ENCODE measurements around the gene MICAL3.
"Not testable (repeated sequence)": the region's sequence is repeated elsewhere in the genome, so short reads cannot be mapped to it uniquely, and the experiment has no call there.

MICAL3 gene

DNA sequence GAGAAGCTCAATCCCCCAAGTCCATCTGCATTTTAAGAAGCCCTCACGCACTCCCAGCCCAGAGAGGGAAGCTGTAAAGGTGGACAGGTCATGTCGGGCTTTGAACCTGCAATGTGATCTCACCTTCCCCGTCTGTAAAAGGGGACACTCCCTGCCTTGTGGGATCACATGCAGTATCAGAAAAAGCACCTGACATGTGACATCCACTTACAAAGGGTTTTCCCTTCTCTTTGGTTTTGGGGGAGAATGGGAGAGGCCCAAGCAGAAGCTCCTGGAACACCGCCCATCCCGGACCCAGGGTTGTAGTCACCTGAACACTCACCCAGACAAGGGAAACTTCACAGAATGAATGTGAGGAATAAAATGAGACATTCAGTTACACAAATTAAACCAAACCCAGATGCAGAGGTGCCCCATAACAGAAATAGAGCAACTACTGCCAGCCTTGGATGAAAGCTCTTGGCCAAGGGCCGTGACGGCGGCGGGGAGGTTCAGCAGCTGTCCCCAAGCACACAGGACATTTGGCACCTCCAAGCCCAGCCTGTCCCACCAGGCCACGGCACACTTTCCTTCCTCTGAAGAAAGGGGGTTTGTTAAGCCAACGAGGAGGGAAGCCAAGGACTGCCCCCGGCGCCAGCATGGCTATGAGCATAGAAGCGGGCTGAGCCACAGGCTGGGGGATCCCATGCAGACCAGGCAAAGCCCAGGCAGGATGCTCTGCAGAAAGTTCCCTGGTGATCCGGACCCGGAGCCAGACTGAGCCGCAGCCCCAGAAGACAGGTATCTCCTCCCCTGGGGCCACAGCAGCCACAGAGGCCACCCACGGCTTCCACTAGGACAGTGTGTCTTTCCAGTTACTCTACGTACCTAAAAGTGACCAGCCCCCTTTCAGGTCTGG, 253.9 kb downstream of the MICAL3 start:
- DNase-seq (ENCODE audit: low read depth in 2 of 3, low spot score in 1 of 3): no peak

DNA sequence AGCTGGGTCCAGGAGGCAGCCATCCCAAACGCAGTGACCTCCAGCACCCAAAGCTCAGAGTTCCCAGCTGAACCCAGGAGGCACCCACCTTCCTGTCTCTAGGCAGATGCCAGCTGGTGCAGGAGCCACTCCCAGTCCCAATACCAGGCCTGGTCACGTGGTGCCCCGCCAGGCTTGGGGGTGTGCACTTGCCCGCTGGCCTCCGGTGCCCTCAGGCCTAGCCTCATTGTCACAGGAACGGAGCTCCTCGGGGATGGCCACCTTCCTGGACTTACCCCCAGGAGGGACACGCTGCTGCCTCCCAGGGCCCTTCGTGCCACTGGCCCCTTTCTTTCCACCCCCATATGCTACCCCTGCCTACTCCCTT, 254.7 kb downstream of the MICAL3 start:
- DNase-seq (ENCODE audit: low read depth in 2 of 3, low spot score in 1 of 3): no peak

DNA sequence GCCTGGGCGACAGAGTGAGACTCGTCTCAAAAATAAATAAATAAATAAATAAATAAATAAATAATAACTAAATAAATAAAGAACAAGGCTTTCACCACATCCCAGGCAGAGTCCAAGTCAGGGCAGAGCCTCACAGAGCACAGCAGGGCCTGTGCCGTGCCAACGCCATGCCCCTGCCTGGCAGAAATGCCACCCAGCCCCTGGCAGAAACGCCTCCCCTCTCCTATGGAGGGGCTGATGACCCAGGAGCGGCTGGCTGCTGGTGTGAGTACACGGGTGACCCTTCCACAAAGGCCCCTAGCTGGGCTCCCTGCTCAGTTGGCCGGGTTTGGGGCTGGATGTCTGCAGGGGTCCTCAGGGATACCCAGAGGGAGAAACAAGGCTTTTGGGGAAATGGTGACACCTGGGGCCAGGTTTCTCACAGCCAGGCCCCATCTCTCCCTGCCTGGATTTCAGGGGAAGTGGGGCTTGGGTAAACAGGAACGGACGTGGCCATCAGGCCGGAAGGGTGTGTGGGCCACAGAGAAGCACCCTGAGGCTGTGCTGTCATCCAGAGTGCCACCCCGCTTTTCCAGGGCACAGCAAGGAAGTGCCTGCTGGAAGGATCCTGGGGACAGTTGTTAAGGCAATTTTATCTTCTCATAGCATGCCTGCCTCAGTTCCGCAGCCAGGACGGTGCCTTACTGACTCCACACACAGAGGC, 255.2 kb downstream of the MICAL3 start:
- DNase-seq (ENCODE audit: low read depth in 2 of 3, low spot score in 1 of 3): no peak

DNA sequence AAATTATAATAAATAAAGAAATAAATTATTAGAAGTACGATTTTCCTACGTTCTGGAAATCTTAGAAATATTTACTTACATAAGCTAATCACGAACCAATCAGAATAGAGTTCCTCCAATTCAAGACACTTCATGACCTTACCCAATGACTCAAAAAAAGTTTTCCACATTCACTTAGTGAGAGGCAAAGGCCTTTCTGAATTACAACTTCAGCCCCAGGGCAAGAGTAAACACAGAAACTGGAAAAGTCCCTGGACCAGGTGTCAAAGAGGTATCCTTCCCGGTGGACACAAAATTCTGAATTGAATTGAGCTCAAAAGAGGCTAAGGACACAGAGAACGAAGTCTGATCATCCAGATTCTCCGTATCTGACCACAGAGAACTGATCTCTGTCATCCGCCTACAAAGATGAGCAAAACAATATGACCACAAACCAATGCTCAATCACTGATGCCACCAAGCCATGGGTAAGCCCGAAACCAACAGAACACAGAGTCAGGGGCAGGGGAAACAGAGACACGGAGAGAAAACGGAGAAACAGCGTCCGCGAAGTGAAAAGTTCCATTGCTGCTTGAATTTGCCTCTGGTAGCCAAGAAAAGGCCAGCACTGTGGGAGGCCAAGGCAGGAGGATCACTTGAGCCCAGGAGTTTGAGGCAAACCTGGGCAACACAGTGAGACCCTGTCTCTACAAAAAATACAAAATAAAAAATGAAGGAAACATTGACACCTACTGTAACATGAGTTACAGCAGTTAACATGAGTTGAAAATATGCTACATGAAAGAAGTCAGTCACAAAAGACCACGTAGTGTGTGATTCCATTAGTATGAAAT, 256.9 kb downstream of the MICAL3 start:
- peak; percentile 49 to 64 (median 59) for DNase-seq (ENCODE audit: low read depth in 2 of 3, low spot score in 1 of 3)

DNA sequence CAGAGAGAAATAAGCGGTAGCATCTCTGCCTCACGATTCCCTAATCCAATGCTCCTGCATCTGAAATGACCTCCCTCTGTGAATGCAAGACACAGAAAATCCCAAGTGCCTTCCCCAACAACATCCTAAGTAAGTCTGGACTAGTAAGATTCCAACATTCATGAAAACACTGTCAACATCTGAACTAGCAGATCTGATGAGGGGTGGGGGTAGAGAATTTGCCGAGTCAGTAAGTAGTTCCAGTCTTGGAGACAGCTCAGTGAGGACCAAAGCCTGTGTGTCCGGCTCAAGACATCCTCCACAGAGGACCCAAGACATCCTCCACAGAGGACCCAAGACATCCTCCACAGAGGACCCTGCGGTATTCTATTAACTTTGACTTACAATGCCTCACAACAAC, 259.5 kb downstream of the MICAL3 start:
- DNase-seq (ENCODE audit: low read depth in 2 of 3, low spot score in 1 of 3): not testable (repeated sequence)

DNA sequence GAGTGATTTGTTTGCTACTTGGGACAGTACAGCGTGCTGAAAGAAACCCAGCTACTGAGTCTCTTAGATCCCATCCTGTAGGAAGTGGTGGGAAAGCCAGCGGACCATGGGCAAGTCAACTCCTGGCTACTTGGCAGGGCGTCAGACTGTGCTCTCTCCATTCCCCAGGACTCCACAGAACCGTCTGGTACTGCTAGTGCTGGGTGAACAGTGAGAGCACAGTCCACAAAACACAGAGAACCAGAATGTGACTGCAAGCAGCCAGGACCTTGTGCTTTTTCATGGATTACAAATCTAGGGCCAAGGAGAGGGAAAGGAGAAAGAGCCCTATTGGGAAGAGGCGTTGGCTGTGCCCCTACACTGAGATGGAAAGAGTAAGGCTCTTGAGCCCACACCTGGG, 260.3 kb downstream of the MICAL3 start:
- DNase-seq (ENCODE audit: low read depth in 2 of 3, low spot score in 1 of 3): no peak

DNA sequence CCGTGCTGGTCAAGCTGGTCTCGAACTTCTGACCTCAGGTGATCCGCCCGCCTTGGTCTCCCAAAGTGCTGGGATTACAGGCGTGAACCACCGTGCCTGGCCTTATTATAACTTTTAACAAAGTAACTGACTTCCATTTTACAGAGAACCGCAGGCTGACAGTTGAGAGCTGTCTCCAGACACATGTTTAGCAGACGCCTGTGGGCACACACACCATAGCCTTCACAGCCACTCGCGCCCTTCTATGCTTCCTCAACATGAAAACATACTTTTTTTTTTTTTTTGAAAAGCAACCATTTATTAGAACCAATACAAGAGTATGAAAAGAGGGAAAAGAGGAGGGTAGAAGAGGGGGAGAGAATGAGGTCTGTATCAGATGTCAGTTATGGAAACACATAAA, 260.9 kb downstream of the MICAL3 start:
- DNase-seq (ENCODE audit: low read depth in 2 of 3, low spot score in 1 of 3): not testable (repeated sequence)

DNA sequence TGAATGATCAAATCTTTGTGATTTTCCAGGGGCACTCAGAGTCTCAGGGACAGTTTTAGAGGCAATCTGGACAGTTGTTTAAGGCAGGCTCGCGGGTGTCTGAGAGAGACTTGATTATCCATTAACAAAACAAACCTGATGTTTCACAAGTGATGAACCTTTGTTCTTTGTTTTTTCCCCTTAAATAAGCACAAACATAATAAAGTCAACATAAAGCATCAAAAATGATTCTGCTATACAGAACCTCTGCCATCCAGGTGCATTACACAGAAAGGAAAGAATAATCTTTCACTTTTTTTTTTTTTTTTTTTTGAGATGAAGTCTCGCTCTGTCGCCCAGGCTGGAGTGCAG, 263.2 kb downstream of the MICAL3 start:
- no peak for DNase-seq (ENCODE audit: low read depth in 2 of 3, low spot score in 1 of 3)

DNA sequence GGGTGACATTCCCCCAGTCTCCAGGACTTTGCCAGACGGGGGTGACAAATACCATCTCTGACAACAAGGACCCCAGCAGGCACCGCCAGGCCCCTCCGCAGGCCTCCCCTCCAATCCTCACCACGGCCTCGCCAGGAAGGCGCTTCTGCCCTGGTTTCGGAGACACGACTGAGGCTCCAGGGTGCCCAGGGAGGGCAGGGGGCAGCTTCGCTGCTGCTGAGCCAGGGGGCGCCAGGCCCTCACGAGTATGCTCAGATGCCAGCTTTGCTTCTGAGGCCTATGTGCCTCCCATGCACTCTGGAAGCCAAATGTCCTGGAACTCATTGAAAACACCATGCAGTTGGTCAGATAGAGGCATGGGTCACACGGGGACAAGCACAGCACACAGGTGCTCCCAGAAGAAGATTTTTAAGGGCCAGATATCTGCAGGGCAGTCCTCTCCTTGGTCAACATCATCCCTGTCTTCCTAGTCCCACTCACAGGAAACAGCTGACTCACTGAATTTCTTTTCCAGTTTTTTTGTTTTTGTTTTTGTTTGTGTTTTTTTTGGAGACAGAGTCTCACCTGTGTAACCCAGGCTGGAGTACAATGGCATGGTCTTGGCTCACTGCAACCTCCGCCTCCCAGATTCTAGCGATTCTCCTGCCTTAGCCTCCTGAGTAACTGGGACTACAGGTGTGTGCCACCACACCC, 270.0 kb downstream of the MICAL3 start:
- DNase-seq (ENCODE audit: low read depth in 2 of 3, low spot score in 1 of 3): peak in 1 of 3 donors; percentile 23

DNA sequence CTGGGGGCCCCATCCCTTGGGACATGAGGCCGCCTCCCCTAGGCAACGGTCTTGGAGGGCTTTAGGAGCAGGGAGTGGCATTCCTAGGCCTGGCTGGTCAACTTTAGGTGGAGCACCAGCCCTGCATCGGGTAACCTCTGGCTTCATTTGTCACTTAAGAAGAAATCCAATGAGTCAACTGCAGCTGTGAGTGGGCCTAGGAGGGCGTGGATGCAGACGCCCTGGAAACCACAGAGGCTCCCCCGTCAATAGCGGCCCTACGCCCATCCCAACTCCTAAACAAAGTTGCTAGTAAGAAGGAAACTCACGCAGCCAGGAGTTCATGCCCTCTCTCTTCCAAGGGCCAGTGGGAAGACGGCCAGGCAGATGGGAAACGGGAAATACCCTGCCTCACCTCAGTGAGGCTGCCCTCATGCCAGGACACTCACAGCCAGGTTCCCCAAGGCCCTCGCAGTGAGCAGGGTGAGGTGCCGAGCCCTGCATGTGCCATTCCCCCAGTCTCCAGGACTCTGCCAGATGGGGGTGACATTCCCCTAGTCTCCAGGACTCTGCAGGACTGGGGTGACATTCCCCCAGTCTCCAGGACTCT, 270.9 kb downstream of the MICAL3 start:
- no peak for DNase-seq (ENCODE audit: low read depth in 2 of 3, low spot score in 1 of 3)

DNA sequence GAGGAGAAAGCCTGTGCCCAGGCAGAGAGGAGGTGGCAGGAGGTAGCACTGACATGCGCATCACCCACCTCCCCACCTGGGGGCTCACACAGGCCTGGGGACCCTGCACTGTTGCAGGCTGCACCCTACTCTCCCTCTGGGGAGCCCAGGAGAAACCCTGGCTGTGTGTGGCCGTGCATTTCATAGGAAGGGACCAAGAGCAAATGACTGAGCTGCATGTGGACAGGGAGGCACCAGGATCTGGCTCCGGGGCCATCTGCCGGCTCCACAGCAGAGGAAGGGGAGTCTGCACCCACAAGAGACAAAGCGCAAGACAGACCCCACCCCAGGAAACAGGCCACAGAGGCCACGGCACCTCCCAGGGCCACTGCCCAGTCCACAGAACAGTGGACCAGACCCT, 272.8 kb downstream of the MICAL3 start:
- DNase-seq (ENCODE audit: low read depth in 2 of 3, low spot score in 1 of 3): no peak

DNA sequence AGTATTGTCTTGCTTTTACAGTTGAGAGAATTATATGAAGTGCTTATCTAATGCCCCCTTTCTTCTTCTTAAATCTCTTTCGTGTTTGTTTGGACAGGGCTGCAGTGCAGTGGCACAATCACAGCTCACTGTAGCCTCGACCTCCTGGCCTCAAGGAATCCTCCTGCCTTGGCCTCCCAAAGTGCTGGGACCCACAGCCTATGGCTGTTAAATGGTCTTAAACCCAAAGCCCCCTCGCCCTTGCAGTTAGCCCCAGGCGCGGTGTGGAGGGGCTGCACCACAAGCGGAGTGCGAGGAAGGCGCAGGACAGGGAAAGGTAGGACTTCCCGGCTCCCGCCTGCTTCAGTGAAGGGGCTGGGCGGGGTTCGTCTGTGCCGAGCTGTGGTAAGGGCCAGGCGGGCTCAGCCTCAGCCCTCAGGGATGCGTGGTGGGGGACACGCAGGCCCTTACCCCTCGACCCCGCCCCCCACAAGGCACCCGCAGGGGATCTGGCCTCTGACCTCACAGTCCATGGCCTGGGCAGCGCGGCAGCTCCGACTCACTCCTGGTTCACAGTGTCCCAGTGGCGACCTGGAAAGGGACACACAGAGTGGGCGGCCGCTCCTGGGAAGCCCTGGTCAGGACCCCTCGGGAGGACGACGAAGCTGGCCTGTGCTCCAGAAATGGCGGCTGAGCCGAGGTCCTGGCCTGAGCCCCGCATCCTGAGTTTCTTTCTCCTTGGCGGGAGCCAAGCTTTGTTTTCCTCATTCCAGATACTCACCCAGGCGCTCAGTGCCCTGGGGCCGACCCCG, 274.6 kb downstream of the MICAL3 start:
- DNase-seq (ENCODE audit: low read depth in 2 of 3, low spot score in 1 of 3): no peak

DNA sequence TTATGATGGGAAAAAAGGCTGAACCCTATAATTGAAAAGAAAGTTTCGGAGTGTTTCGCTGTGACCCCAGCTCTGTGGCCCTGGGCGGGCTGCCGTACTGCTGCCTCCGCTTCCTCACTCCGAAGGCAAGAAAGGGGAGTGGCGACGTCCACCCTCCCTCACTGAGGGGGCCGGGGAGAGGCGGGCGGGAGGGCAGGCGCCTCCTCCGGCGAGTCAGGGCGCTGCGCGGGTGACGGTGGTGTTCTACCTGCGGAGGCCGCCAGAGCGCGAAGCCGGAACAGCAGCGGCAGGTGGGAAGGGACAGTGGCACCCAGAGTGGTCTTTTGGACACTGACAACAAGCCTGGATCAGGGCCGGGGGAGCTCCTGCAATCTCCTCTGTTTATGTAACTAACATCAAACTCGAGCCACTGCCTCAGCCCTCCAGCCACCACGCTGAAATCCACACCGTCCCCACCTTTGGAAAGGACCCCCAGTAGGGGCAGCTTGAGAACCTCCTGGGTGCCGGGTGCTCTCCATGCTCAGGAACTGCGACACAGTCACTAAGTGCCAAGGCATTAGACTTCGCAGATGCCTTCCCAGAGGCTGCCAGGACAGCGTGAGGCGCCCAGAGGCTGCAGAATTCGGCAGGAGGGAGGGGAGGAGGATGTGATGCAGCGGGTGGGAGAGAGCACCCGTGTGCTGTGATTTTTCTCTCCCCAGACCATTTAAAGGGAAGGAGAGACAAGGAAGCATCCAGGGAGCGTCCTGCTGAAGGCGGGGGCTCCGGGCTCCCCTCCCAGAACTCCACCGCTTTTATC, 275.6 kb downstream of the MICAL3 start:
- no peak for DNase-seq (ENCODE audit: low read depth in 2 of 3, low spot score in 1 of 3)

DNA sequence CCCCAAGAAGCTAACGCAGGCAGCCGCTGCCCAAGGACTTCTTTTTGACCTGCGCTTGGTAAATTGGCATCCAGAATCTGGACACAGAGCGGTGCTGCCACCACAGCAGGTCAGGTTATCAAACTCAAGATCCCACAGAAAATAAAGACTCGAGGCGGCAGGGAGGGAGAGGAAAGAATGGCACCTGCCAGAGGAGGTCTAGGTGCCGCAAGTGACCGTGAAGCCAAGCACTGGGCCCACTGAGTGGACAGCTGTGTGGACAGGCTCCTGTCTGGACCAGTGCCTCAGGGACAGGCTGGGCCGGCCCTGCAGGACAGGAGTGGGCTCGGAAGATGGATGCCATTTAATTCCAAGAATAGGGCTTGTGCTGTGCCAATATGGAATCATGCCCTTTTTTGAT, 277.4 kb downstream of the MICAL3 start:
- no peak for DNase-seq (ENCODE audit: low read depth in 2 of 3, low spot score in 1 of 3)

DNA sequence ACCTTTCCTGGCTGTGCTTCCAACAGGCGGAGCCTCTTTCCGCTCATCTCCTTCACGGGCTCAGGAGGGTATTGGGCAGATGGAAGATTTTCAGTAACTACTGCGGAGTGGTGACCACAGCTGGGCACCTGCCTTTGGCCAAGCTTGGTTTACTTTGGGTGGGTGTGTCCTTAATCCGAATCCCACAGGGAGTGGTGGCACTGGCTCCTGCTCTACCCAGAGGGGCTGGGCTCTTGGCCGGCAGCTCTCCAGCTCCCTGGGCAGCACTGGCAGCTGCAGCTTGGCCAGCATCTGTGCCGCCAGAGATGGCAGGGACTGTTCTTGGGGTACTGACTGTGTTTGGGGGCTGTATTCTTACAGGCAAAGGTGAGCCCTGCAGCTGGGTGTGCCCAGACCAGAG, 279.9 kb downstream of the MICAL3 start:
- no peak for DNase-seq (ENCODE audit: low read depth in 2 of 3, low spot score in 1 of 3)

DNA sequence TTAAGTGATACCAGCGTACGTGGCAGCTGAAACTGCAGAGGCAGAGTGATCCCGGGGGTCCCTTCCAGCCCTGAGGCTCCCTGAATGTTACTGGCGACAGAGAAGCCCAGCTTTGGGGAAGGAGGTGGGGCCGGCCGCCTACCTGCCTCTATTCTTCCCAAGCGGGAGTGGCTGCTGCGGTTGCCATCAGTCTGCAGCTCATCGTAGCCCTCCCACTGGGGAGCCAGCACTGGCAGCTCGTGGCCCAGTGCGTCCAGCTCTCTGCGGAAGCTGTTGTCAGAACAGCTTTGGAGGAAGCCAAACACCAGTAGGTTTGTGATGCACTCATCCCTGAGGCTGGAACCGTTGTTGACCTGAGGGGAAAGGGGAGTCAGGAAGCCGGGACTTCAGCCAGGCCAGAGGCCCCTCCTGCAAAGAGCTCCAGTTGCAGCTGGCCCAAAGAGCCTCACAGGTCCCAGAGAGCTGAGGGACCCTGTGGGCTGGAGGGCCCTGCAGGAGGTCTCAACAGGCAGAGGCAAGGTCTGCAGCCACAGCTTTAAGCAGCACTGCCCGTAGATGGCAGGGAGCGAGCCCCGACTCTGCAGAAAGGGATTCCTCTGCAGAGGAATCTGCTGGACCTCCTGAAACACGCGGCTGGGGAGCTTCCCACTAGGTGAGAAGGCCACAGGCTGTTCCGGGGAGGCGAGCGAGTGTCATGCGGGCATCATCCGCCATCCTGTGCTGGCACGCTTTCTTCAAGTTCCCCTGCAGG, 280.5 kb downstream of the MICAL3 start:
- no peak for DNase-seq (ENCODE audit: low read depth in 2 of 3, low spot score in 1 of 3)

DNA sequence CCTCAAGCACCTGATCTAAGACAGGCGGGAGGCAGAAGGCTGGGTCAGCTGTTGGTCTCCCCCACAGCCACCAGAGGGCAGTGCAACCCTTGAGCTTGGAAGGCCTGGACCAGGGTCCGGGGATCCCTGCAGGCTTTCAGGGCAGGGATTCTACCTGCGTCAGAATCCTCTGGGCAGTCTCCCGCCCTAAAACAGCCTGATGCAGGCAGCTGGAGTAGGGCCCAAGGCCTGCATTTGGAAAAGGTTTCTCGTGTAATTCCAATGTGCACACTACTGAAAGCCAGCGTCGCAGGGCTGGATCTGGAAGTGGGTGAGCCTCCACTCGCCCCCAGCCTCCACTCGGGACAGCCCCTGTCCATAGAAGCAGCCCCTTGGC, 281.8 kb downstream of the MICAL3 start:
- peak; percentile 54 to 67 (median 62) for DNase-seq (ENCODE audit: low read depth in 2 of 3, low spot score in 1 of 3)

DNA sequence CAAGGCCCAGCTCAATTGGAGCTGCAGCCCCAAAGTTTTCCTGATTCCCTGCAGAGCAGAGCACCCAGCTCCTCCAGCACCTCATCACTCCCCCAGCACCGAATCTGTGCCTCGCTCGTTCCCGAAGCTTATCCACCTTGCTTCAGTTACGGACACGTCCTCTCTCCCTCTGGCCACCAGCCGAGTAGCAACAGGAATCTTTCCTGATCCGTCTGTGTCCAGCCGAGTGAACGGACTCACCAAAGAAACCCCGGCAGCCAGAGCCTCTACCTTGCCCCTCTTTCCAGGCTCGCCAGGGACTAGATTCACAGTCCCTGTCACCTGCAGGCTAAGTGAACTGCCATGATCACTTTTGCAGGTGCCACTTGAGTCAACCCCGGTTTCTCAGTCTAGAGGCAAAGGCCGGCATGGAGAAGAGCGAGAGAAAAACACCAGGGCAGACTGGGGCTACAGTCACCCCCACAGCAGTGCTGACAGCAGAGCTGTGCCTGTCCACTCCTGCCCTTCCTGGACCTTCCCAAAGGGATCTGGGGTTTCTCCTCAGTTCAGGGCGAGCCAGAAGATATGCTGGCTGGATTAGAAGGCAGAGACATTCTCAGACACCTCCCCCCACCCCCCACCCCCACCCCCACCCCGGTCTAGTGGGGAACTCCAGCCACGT, 282.4 kb downstream of the MICAL3 start:
- no peak for DNase-seq (ENCODE audit: low read depth in 2 of 3, low spot score in 1 of 3)

Data from stimulated activated CD4-positive, alpha-beta T cell treated with anti-CD3 and anti-CD28 coated beads, Interleukin-12 subunit alpha, Interleukin-12 subunit beta, amount 100 ng/mL, for 48 hours (primary cell).